Dendritic cell treated with granulocyte-macrophage colony-stimulating factor and Interleukin-4, amounts not matched to agents 40 ng/mL and 50 ng/mL, for 4 days (primary cell): Measurements from ENCODE around the gene CD163.
"Not testable (repeated sequence)": the region's sequence is repeated elsewhere in the genome, so short reads cannot be mapped to it uniquely, and the experiment has no call there.

ENCODE experiments used
- H3K27ac Mint-ChIP-seq: one replicate; pipeline ENCODE4 v1.8.0; 2022; ENCODE audit warnings: mild to moderate bottlenecking, mixed read lengths
- H3K27me3 Mint-ChIP-seq: one replicate; pipeline ENCODE4 v1.8.0; 2022; ENCODE audit warnings: mild to moderate bottlenecking, mixed read lengths
- H3K36me3 Mint-ChIP-seq: one replicate; pipeline ENCODE4 v1.8.0; 2022; ENCODE audit warnings: low read depth, mixed read lengths
- H3K4me1 Mint-ChIP-seq: one replicate; pipeline ENCODE4 v1.8.0; 2022; ENCODE audit warnings: low read depth, mixed read lengths
- H3K4me3 Mint-ChIP-seq: one replicate; pipeline ENCODE4 v1.8.0; 2022; ENCODE audit warnings: mild to moderate bottlenecking, moderate library complexity, mixed read lengths
- H3K9me3 Mint-ChIP-seq: one replicate; pipeline ENCODE4 v1.8.0; 2022; ENCODE audit warnings: mixed read lengths
- intact Hi-C: fragments of 100-400 bp; cut with micrococcal nuclease; formaldehyde crosslinking; loops from one replicate; pipeline ENCODE4 v1.15.0; 2022

Gene CD163

GRCh38 chr12:7439579-7440505 lies 63.7 kb downstream of the CD163 start:
- Mint-ChIP-seq H3K36me3 (peaks cover 28% of the 10 kb centered on the region), H3K27me3 (peaks cover 30% of the 10 kb centered on the region), H3K4me3 (peak overlapping the region; percentile 71), H3K9me3 (peaks cover 8% of the 10 kb centered on the region), H3K27ac (peak overlapping the region; percentile 45), H3K4me1 (peaks cover 37% of the 10 kb centered on the region)
- intact Hi-C loops, result loop anchor here (10.0 kb wide), 1 partner anchor 65 kb away; the partner anchor contains the start of gene CD163

- H3K4me3 Mint-ChIP-seq, H3K9me3 Mint-ChIP-seq, intact Hi-C loops: not testable (repeated sequence)
- Mint-ChIP-seq H3K27ac (peak overlapping the region; percentile 45), H3K4me1 (peaks cover 28% of the 10 kb centered on the region), H3K36me3 (peaks cover 28% of the 10 kb centered on the region), H3K27me3 (peaks cover 30% of the 10 kb centered on the region)
Observed at GRCh38 chr12:7438291-7438995, 65.1 kb downstream of the CD163 start.

GRCh38 chr12:7437494-7437893 lies 66.1 kb downstream of the CD163 start:
- Mint-ChIP-seq H3K36me3 (peaks cover 28% of the 10 kb centered on the region), H3K27me3 (peaks cover 30% of the 10 kb centered on the region), H3K4me1 (peaks cover 28% of the 10 kb centered on the region)
- H3K4me3 Mint-ChIP-seq, H3K9me3 Mint-ChIP-seq, H3K27ac Mint-ChIP-seq, intact Hi-C loops: not testable (repeated sequence)

GRCh38 chr12:7434670-7435069 lies 68.9 kb downstream of the CD163 start:
- intact Hi-C loops, result no loop called here
- Mint-ChIP-seq H3K27me3 (peaks cover 15% of the 10 kb centered on the region), H3K4me3 (no peak overlapping the region), H3K9me3 (peaks cover 3% of the 10 kb centered on the region), H3K36me3 (peaks cover 8% of the 10 kb centered on the region), H3K27ac (no peak overlapping the region), H3K4me1 (peaks cover 13% of the 10 kb centered on the region)

- Mint-ChIP-seq H3K36me3 (peaks cover 13% of the 10 kb centered on the region), H3K9me3 (no peaks in the 10 kb centered on the region), H3K4me3 (no peak overlapping the region), H3K27me3 (peaks cover 3% of the 10 kb centered on the region), H3K4me1 (no peaks in the 10 kb centered on the region), H3K27ac (no peak overlapping the region)
- intact Hi-C loops, result no loop called here
Observed at GRCh38 chr12:7433276-7433822, 70.2 kb downstream of the CD163 start.

GRCh38 chr12:7431993-7432685 lies 71.4 kb downstream of the CD163 start:
- Mint-ChIP-seq H3K27me3 (peaks cover 3% of the 10 kb centered on the region), H3K36me3 (peaks cover 15% of the 10 kb centered on the region), H3K27ac (no peak overlapping the region), H3K4me3 (no peak overlapping the region), H3K9me3 (no peaks in the 10 kb centered on the region), H3K4me1 (no peaks in the 10 kb centered on the region)
- intact Hi-C loops, result no loop called here
